ENCODE data around the gene PAX5. TPM values are rescaled to one million over a fixed set of nuclear protein-coding genes. Genes with fewer than 3 reads are reported as not detected.

Gene PAX5
- polyA plus RNA-seq, 1 donor from 2014 or later = not detected

GRCh38 chr9:36854751-36855150 is 179.3 kb downstream of the PAX5 start:
- H3K27ac ChIP-seq (ENCODE audit: low read length) = no peak overlapping the region
- no peaks in the 10 kb centered on the region for H3K79me2 ChIP-seq (replicated peaks; ENCODE audit: insufficient read depth, low read length)
- H3K9me3 ChIP-seq (ENCODE audit: low read length) = no peaks in the 10 kb centered on the region
- no peaks in the 10 kb centered on the region for H4K20me1 ChIP-seq (ENCODE audit: insufficient read depth)
- H3F3A ChIP-seq (ENCODE audit: insufficient read depth, low read length, poor library complexity, severe bottlenecking) = no peaks in the 10 kb centered on the region
- no peak overlapping the region for H3K4me3 ChIP-seq (ENCODE audit: low read length)
- no peaks in the 10 kb centered on the region for H3K9me2 ChIP-seq (ENCODE audit: insufficient read depth, low read length)
- H3K36me3 ChIP-seq (ENCODE audit: insufficient read depth, low read length) = no peaks in the 10 kb centered on the region
- no peak overlapping the region for H2AFZ ChIP-seq (ENCODE audit: low read depth, low read length)
- H3K9ac ChIP-seq (ENCODE audit: low read length) = no peak overlapping the region
- no peak for TF ChIP-seq MXI1 (conservative IDR thresholded peaks at IDR 0.05; ENCODE audit: poor library complexity, severe bottlenecking)
- no peak for TF ChIP-seq TAF1 (IDR thresholded peaks at IDR 0.05; ENCODE audit: low read depth)
- H3K4me2 ChIP-seq (ENCODE audit: low read length) = no peak overlapping the region
- no peaks in the 10 kb centered on the region for H3K27me3 ChIP-seq (ENCODE audit: insufficient read depth, low read depth, low read length)

- no peak overlapping the region for H3K4me2 ChIP-seq (ENCODE audit: low read length)
- TF ChIP-seq, protein P1, sequence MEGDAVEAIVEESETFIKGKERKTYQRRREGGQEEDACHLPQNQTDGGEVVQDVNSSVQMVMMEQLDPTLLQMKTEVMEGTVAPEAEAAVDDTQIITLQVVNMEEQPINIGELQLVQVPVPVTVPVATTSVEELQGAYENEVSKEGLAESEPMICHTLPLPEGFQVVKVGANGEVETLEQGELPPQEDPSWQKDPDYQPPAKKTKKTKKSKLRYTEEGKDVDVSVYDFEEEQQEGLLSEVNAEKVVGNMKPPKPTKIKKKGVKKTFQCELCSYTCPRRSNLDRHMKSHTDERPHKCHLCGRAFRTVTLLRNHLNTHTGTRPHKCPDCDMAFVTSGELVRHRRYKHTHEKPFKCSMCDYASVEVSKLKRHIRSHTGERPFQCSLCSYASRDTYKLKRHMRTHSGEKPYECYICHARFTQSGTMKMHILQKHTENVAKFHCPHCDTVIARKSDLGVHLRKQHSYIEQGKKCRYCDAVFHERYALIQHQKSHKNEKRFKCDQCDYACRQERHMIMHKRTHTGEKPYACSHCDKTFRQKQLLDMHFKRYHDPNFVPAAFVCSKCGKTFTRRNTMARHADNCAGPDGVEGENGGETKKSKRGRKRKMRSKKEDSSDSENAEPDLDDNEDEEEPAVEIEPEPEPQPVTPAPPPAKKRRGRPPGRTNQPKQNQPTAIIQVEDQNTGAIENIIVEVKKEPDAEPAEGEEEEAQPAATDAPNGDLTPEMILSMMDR (IDR thresholded peaks at IDR 0.05; ENCODE audit: poor library complexity, severe bottlenecking) = no peak
- TF ChIP-seq EZH2 (IDR thresholded peaks at IDR 0.05; ENCODE audit: borderline replicate concordance, insufficient read depth, low read length, poor library complexity, severe bottlenecking) (no peak), SMC3 (conservative IDR thresholded peaks at IDR 0.05; ENCODE audit: poor library complexity) (no peak), MXI1 (conservative IDR thresholded peaks at IDR 0.05; ENCODE audit: poor library complexity, severe bottlenecking) (no peak), TAF1 (IDR thresholded peaks at IDR 0.05; ENCODE audit: low read depth) (no peak), EP300 (conservative IDR thresholded peaks at IDR 0.05; ENCODE audit: poor library complexity, severe bottlenecking) (no peak), REST (IDR thresholded peaks at IDR 0.05; ENCODE audit: borderline replicate concordance) (no peak), RAD21 (conservative IDR thresholded peaks at IDR 0.05) (no peak), POLR2AphosphoS5 (IDR thresholded peaks at IDR 0.05) (no peak)
- H3K4me3 ChIP-seq (ENCODE audit: low read length) = no peak overlapping the region
- H3K27me3 ChIP-seq (ENCODE audit: insufficient read depth, low read depth, low read length) = no peaks in the 10 kb centered on the region
- no peak overlapping the region for H3K9ac ChIP-seq (ENCODE audit: low read length)
- no peaks in the 10 kb centered on the region for H3K36me3 ChIP-seq (ENCODE audit: insufficient read depth, low read length)
- H3F3A ChIP-seq (ENCODE audit: insufficient read depth, low read length, poor library complexity, severe bottlenecking) = no peaks in the 10 kb centered on the region
- H3K27ac ChIP-seq (ENCODE audit: low read length) = no peak overlapping the region
- no peaks in the 10 kb centered on the region for H3K9me2 ChIP-seq (ENCODE audit: insufficient read depth, low read length)
- H4K20me1 ChIP-seq (ENCODE audit: insufficient read depth) = no peaks in the 10 kb centered on the region
- no peak overlapping the region for H2AFZ ChIP-seq (ENCODE audit: low read depth, low read length)
- no peaks in the 10 kb centered on the region for H3K9me3 ChIP-seq (ENCODE audit: low read length)
- H3K79me2 ChIP-seq (replicated peaks; ENCODE audit: insufficient read depth, low read length) = no peaks in the 10 kb centered on the region
These were observed 180.0 kb downstream of the PAX5 start for GRCh38 chr9:36854034-36854433.

- TF ChIP-seq MXI1 (conservative IDR thresholded peaks at IDR 0.05; ENCODE audit: poor library complexity, severe bottlenecking) (no peak), TAF1 (IDR thresholded peaks at IDR 0.05; ENCODE audit: low read depth) (no peak), EP300 (conservative IDR thresholded peaks at IDR 0.05; ENCODE audit: poor library complexity, severe bottlenecking) (no peak), SMC3 (conservative IDR thresholded peaks at IDR 0.05; ENCODE audit: poor library complexity) (no peak), RAD21 (conservative IDR thresholded peaks at IDR 0.05) (no peak), REST (IDR thresholded peaks at IDR 0.05; ENCODE audit: borderline replicate concordance) (no peak)
- Histone ChIP-seq H3K27me3 (ENCODE audit: insufficient read depth, low read depth, low read length) (no peaks in the 10 kb centered on the region), H3K4me2 (ENCODE audit: low read length) (no peak overlapping the region), H4K20me1 (ENCODE audit: insufficient read depth) (no peaks in the 10 kb centered on the region), H3F3A (ENCODE audit: insufficient read depth, low read length, poor library complexity, severe bottlenecking) (no peaks in the 10 kb centered on the region), H3K79me2 (replicated peaks; ENCODE audit: insufficient read depth, low read length) (no peaks in the 10 kb centered on the region), H2AFZ (ENCODE audit: low read depth, low read length) (no peak overlapping the region), H3K4me3 (ENCODE audit: low read length) (no peak overlapping the region), H3K9ac (ENCODE audit: low read length) (no peak overlapping the region), H3K27ac (ENCODE audit: low read length) (no peak overlapping the region), H3K36me3 (ENCODE audit: insufficient read depth, low read length) (no peaks in the 10 kb centered on the region), H3K9me2 (ENCODE audit: insufficient read depth, low read length) (no peaks in the 10 kb centered on the region), H3K9me3 (ENCODE audit: low read length) (no peaks in the 10 kb centered on the region)
These were observed 180.8 kb downstream of the PAX5 start for GRCh38 chr9:36853233-36853632.
